Measurements from ENCODE around the gene ARF6.
"Not testable (repeated sequence)": the region's sequence is repeated elsewhere in the genome, so short reads cannot be mapped to it uniquely, and the experiment has no call there.

ARF6 gene

GRCh38 chr14:49876563-49877127 lies 16.2 kb upstream of the ARF6 start:
- DNase-seq (ENCODE audit: low read depth in 1 of 2, low spot score in 1 of 2) = no peak

DNA sequence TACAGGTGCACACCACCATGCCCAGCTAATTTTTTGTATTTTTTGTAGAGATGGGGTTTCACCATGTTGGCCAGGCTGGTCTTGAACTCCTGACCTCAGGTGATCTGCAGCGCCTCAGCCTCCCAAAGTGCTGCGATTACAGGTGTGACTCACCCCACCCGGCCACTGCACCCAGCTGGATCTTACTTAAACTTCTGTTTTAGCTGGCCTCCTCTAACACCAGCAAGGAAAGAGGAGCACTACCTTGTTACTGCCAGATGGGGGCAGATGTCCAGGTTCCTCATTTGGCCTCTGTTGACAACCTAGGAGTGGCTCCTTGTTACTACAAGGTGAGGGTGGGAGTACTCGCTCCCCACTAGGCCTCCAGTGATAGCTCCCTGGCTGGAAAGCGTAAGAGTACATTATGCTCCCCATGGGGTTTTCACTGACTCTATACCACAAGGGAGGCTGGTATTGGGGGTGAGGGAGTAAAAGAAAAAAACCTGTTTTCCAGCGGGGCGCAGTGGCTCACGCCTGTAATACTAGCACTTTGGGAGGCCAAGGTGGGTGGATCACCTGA lies 13.2 kb upstream of the ARF6 start:
- DNase-seq (ENCODE audit: low read depth in 1 of 2, low spot score in 1 of 2) = peak in 1 of 2 donors; percentile 49

GRCh38 chr14:49880267-49881064 lies 12.4 kb upstream of the ARF6 start:
- no peak for DNase-seq (ENCODE audit: low read depth in 1 of 2, low spot score in 1 of 2)

DNA sequence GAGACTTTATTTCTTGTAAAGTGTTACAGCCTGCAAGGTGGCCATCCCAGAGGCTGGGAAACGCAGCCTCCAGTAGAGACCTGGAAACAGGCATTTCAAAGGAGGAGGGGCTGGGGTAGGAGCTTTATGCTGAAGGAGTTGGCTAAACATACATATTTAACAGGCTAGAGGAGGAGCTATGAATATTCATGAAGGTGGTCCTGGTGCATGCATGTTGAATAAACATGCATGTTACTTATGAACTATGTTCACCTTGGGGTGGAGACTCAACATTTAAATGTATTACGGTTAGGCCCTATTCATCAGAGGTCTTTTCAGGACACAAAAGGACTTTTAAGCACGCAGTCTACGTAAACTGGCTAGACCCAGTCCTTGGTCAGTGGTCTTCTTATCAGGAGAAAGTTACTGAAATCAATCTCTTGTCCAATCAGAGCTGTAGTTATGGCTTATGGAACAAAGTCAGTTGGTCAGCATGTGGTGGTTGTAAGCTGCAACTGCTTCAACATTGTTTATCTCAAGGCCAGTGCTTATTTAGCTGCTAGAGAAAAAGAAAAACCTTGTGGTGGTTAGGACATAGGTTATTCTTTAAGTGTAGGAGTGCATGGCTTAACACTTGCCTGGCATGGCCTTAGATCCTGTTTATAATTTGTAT lies 11.4 kb upstream of the ARF6 start:
- DNase-seq (ENCODE audit: low read depth in 1 of 2, low spot score in 1 of 2) = no peak

DNA sequence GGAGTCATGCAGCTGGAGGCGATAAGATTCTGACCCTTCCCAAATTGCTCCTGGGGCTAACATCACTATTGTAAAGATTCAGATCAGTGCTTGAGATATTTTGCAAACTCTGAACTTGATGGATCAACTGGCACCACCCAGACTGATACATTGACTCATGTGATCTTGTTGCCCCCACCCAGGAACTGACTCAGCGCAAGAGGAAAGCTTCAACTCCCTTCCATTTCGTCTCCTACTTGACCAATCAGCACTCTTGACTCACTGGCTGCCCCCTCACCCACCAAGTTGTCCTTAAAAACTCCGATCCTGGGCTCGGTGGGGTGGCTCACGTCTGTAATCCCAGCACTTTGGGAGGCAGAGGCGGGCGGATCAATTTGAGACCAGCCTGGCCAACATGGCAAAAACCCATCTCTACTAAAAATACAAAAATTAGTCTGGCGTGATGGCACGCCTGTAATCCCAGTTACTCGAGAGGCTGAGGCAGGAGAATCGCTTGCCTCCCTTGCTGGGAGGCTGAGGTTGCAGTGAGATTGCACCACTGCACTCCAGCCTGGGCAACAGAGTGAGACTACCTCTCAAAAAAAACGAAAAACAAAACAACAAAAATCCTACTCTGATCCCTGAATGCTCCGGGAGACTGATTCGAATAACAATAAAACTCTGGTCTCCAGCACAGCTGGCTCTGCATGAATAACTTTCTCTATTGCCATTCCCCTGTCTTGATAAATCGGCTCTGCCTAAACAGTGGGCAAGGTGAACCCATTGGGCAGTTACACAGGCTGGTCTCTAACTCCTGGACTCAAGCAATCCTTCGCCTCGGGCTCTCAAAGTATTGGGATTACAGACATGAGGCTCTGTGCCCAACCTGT lies 9.8 kb upstream of the ARF6 start:
- DNase-seq (ENCODE audit: low read depth in 1 of 2, low spot score in 1 of 2) = no peak

DNA sequence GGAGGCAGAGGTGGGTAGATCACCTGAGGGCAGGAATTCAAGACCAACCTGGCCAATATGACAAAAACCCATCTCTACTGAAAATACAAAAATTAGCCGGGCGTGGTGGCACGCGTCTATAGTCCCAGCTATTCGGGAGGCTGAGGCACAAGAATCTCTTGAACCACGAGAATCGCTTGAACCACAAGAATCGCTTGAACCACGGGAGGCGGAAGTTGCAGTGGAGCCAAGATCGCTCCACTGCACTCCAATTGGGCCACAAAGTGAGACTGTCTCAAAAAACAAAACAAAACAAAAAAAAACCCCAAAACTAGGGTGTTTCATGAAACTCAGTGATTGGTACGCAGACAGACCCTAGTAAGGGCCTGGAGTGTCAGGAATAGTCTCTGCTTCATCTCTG lies 6.4 kb upstream of the ARF6 start:
- DNase-seq (ENCODE audit: low read depth in 1 of 2, low spot score in 1 of 2) = no peak

DNA sequence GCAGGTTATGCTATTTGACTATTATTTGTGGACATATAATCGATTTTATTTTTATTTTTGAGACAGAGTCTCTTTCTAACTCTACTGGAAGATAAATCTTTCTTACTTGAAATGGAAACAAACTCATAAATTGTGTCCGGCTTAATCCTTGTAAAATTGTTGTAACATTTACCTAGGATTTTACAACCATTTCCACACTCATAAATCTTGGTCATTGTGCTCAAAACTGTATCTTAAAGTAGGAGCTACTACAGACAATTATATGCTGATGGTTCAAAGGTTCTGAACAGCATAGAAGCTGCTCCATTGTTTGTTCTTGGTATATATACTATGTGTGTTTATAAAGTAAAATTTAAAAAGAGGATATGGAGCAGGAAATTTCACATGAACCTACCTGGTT lies 4.6 kb upstream of the ARF6 start:
- no peak for DNase-seq (ENCODE audit: low read depth in 1 of 2, low spot score in 1 of 2)

DNA sequence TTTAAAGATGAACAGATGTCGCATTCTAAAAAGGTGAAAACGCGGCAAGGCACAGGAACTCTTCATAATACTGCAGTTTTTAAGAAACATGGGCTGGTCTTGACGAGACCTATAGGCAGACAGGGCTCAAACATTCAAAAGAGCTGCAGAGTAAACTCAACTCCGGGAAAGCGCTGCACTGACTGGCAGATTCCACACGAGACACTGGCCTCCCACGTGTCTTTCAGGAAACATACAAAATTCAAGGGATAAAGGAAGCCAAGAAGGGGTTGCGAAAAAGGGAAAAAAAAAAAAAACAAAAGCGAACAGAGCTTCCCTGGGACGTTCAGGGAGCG lies 614 bp upstream of the ARF6 start:
- peak in 1 of 2 donors; percentile 55 for DNase-seq (ENCODE audit: low read depth in 1 of 2, low spot score in 1 of 2)

DNA sequence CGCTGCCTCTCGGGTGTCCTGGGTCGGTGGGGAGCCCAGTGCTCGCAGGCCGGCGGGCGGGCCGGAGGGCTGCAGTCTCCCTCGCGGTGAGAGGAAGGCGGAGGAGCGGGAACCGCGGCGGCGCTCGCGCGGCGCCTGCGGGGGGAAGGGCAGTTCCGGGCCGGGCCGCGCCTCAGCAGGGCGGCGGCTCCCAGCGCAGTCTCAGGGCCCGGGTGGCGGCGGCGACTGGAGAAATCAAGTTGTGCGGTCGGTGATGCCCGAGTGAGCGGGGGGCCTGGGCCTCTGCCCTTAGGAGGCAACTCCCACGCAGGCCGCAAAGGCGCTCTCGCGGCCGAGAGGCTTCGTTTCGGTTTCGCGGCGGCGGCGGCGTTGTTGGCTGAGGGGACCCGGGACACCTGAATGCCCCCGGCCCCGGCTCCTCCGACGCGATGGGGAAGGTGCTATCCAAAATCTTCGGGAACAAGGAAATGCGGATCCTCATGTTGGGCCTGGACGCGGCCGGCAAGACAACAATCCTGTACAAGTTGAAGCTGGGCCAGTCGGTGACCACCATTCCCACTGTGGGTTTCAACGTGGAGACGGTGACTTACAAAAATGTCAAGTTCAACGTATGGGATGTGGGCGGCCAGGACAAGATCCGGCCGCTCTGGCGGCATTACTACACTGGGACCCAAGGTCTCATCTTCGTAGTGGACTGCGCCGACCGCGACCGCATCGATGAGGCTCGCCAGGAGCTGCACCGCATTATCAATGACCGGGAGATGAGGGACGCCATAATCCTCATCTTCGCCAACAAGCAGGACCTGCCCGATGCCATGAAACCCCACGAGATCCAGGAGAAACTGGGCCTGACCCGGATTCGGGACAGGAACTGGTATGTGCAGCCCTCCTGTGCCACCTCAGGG lies 679 bp downstream of the ARF6 start:
- DNase-seq (ENCODE audit: low read depth in 1 of 2, low spot score in 1 of 2) = peak; percentile 63 to 73

DNA sequence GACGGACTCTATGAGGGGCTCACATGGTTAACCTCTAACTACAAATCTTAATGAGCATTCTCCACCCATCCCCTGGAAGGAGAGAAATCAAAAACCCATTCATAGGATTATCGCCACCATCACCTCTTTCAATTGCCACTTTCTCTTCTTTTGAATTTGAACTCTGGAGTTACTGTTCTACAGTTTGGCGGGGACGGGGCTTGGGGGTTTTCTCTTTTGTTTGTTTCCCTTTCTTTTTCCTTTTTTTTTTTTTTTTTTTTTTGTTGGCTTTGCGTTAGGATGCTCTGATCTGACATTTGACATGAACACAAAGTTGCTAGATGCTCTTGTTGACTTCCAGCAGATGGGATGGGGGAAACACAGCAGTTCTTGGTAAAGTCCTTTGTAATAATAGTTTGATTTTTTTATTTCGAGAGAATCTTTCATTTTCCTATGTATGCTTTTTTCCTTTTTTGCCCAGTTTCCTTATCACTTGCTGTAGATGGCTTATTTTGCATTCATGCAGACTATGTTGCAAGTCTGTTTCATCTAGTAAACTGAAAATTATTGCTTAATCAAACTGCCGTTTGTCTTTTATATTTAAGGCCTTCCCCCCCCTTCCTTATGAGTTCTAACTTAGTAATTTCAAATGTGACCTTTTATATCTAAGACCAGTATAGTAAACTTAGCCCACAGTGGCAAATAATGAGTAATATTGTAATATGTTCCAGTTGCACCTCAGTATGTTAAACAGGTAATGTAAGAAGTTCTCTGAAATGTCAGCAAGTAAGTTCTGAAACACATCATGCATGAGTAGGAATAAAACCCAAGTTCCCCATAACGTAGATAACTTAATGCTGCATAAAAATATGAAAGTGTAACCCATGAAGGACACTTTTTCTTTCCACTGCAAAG lies 1.6 kb downstream of the ARF6 start:
- DNase-seq (ENCODE audit: low read depth in 1 of 2, low spot score in 1 of 2) = peak in 1 of 2 donors; percentile 23

DNA sequence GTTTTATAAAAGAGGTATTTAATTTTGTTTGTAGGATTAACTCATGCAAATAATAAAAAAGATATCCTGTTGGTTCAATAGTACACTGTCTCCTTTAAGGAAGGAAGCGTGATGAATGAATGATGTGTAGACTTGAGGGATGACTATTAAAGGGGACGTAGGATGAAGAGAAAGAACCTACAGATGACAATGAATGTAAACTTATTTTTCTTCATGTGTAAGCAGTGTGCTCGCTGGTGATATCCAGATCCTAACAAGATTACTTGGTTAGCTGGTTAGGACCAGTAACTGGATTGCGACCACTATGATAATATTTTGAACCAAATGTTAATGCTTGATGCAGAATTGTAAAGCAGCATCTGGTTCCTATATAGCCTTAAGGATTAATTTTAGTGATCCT lies 2.6 kb downstream of the ARF6 start:
- no peak for DNase-seq (ENCODE audit: low read depth in 1 of 2, low spot score in 1 of 2)

DNA sequence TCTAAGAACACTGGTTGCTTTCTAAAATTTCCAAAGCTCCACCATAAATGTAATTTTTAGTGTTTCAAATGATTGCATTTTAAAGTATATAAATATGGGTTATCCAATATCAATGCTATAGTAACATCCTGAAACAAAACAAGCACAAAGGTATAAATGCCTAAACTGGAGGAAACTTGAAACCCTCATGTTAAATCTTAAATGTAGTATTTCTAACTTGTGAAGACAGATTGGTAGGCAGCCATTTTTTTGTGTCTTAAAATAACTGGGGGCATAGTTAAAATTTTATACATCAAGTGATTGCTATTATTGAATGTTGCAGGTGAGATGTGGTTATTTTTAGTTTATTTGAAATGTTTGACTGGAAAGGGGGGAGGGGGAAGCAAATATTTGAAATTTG lies 3.4 kb downstream of the ARF6 start:
- DNase-seq (ENCODE audit: low read depth in 1 of 2, low spot score in 1 of 2) = not testable (repeated sequence)

DNA sequence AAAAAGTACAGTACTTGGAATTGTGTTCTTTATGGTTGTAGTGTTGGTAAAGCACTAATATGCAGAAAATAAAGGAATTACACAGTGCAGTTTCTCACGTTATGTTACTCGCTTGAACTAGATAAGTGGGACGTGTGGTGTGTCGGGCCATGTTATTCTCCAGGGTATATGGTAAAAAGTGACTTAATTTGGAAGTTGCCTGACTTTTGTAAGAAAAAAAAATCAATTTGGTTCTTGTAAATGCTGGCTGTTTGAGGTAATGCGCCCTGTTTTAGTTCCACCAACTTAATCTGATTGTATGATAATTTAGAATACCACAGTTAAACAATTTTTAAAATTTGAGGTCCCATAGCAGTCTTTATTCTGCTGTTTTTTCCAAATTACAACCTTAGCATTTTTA lies 4.1 kb downstream of the ARF6 start:
- no peak for DNase-seq (ENCODE audit: low read depth in 1 of 2, low spot score in 1 of 2)

DNA sequence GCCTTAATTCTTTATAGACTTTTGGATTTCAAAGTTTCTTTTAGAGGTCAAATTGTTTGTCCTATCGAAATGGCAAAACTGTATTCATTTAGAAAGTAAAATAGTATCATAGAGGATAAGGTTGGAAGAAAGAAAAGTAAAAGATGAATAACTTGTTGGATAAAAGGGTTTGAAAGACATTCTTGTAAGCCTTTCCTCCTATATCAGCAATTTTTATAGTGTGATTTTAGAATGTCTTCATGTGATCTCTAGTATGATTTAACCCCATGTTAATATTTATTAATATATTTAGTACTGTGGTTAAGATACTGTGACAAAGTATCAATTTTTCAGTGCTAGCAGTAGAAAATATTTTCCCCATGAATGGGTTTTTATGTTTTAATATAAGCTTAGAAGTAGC lies 4.5 kb downstream of the ARF6 start:
- DNase-seq (ENCODE audit: low read depth in 1 of 2, low spot score in 1 of 2) = no peak

DNA sequence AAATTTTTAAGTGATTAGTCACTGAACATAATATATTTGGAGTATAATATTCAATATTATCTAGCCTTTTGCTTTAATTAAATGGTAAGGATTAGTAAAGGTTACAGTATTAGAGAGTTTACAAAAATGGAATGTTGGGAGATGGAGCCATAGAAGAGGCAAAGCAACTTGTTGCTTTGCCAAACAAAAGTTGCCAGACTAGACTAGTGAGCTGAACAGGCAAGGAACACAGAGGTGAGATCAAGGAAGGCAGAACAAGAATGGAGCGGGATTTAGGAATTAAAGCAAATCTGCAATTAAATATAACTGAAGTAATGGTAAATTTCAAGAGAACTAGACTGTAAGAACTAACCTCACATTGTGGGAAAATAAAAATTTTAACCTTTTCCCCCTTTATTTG lies 5.1 kb downstream of the ARF6 start:
- DNase-seq (ENCODE audit: low read depth in 1 of 2, low spot score in 1 of 2) = no peak

GRCh38 chr14:49898485-49898884 lies 5.6 kb downstream of the ARF6 start:
- no peak for DNase-seq (ENCODE audit: low read depth in 1 of 2, low spot score in 1 of 2)

DNA sequence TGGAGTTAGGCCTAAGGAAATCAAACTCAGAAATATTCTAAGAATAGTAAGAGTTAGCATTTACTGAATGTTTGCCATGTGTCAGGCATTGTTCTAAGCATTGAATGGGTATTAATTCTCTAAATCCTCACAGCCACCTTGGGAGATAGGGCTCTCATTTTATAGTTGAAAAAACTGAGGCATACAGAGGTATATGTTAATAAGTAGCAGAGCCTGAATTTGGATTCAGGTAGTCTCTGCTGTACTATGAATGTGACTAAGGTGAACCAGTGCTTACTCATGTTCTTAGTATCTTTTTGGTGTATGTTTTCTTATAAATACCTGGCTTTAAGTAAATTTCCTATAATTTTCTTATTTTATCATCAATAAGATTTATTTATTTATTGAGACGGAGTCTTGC lies 8.1 kb downstream of the ARF6 start:
- DNase-seq (ENCODE audit: low read depth in 1 of 2, low spot score in 1 of 2) = no peak

DNA sequence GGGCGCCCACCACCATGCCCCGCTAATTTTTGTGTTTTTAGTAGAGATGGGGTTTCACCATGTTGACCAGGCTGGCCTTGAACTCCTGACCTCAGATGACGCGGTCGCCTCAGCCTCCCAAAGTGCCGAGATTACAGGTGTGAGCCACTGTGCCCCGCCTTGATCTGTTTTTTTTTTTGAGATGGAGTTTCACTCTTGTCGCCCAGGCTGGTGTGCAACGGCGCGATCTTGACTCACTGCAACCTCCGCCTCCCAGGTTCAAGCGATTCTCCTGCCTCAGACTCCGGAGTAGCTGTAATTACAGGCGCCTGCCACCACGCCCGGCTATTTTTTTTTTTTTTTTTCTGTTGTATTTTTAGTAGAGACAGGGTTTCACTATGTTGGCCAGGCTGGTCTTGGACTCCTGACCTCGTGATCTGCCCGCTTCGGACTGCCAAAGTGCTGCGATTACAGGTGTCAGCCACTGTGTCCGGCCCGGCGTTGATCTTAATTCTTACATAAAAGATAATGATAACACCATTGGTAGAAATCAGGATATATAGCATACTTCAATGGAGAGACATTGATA lies 9.9 kb downstream of the ARF6 start:
- DNase-seq (ENCODE audit: low read depth in 1 of 2, low spot score in 1 of 2) = not testable (repeated sequence)

GRCh38 chr14:49904270-49904669 lies 11.4 kb downstream of the ARF6 start:
- DNase-seq (ENCODE audit: low read depth in 1 of 2, low spot score in 1 of 2) = no peak

Data from activated CD4-positive, alpha-beta T cell treated with anti-CD3 and anti-CD28 coated beads, Interleukin-2, amount 50 U/mL, for 24 hours (primary cell).